Activated CD4-positive, alpha-beta T cell treated with anti-CD3 and anti-CD28 coated beads for 4 hours (primary cell): ENCODE measurements around the gene SOX9.

Source experiments
- DNase-seq, 2 donors: peaks; one replicate each; pipeline ENCODE4 v3.0.0-alpha.2; 2020

SOX9 gene

DNA sequence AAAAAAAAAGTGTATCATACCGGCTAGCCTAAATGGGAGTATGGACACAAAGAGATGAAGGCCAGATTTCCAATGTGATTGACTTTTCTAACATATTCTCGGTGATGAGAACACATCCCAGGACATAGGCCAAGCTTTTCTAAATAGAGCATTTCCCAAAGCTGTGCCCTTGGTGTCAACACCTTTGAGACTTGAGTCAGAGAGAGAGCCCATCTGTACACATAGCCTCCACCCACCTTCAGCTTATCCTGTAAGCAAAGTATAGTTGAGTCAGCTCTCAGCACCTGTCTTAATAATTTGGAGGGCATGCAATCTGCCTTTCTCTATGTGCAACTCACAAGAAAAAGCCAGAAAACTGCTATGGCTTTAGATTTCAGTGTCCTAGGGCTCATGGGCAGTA lies 42.7 kb downstream of the SOX9 start:
- no peak for DNase-seq

GRCh38 chr17:72164158-72164739 lies 43.4 kb downstream of the SOX9 start:
- no peak for DNase-seq

DNA sequence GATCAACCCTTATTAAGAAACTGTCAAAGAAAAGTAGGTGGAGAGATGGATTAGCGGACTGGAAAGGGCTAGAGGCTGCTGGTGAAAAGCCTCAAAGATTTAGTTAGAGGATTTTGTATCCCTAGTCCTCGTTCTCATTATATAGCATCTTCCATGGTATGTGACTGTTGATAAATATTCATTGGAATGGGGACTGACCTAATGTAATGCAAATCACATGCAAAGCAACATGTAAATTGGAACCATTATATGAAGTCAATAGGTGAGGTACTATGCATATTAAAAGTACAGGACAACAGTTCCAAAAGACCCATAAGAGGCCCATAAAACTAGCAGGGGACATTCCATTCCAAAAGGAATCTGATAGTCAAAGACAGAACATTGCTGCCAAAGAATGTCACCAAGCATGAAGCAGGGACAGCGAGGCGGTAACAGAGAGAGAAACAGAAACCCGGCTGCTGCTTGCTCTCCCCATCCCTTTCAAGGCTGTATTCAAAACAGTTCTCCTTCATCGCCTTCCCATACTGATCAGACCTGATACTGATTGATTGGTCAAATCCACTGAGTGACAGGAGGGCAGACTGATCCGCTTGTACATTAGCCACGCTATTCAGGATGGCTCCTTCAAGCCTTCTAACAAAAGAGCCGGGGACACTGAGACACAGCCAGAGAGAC lies 44.5 kb downstream of the SOX9 start:
- DNase-seq = no peak

- no peak for DNase-seq
These were observed 45.1 kb downstream of the SOX9 start for GRCh38 chr17:72165867-72166439.

GRCh38 chr17:72167593-72167992 lies 46.8 kb downstream of the SOX9 start:
- no peak for DNase-seq

- DNase-seq = no peak
These were observed 49.0 kb downstream of the SOX9 start for GRCh38 chr17:72169823-72170222.

DNA sequence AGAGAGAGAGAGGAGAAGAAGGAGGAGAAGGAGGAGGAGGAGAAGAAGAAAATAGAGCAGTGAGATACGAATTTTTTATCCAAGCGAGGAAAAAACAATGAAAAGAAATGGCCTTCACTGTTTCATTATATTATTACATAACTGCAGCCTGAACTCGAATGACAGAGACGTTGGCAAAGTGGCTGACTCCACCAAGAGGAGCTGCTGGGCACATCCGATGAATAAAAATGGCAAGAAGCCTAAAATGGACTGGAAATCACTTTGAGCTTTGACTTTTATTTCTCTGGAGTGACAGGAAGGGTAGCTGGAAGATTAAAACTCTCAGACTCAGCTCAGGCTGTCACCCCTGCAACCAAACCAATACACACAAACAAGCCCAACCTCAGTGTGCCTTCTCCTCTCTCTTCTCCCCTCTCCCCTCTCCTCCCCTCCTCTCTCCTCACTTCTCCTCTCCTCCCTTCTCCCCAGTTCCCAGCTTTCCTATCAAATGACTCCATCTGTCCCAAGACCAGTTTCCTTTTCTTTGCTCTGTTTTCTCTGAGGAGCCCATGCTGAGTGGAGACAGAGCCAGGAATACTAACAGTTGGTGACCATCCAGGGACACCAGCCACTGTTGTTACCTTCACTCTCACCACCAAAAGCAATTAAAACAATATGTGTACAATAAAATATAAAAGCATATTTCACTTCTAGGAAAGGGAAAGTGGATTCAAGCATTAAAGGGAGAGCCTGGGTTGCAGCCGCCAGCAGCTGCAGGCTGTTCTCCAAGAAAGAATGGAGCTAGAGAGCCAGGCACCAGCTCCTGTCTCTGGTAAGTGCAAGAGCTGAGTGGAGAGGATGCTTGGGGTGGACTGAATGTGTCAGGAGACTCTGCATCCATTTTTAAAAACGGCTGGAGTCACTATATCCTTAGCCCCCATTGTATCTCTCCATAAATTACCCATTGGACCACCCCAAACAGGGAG lies 51.2 kb downstream of the SOX9 start:
- no peak for DNase-seq

GRCh38 chr17:72173499-72174116 lies 52.8 kb downstream of the SOX9 start:
- no peak for DNase-seq

- DNase-seq = no peak
These were observed 54.4 kb downstream of the SOX9 start for GRCh38 chr17:72175263-72175662.
